ENCODE data around the gene OMG.

Gene OMG

DNA sequence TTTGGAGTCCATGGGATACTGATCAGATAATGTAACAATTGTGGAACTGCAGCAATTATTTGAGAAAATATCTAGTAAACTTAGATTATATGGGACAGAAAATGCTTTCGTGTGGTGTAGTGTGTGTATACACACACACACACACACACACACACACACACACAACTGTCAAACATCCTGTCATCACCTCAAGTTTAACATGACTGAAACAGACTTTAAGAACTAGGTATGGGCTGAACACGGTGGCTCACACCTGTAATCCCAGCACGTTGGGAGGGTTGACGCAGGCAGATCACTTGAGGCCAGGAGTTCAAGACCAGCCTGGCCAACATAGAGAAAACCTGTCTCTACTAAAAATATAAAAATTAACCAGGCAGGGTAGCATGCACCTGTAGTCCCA is 24.9 kb upstream of the OMG start:
- no peak for DNase-seq (ENCODE audit: low read depth)
- TF ChIP-seq, protein P1, sequence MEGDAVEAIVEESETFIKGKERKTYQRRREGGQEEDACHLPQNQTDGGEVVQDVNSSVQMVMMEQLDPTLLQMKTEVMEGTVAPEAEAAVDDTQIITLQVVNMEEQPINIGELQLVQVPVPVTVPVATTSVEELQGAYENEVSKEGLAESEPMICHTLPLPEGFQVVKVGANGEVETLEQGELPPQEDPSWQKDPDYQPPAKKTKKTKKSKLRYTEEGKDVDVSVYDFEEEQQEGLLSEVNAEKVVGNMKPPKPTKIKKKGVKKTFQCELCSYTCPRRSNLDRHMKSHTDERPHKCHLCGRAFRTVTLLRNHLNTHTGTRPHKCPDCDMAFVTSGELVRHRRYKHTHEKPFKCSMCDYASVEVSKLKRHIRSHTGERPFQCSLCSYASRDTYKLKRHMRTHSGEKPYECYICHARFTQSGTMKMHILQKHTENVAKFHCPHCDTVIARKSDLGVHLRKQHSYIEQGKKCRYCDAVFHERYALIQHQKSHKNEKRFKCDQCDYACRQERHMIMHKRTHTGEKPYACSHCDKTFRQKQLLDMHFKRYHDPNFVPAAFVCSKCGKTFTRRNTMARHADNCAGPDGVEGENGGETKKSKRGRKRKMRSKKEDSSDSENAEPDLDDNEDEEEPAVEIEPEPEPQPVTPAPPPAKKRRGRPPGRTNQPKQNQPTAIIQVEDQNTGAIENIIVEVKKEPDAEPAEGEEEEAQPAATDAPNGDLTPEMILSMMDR (IDR thresholded peaks at IDR 0.05; ENCODE audit: low read length, missing control alignments) = no peak
- H3K4me3 ChIP-seq (replicated peaks; ENCODE audit: low read depth, low read length) = no peak overlapping the region

DNA sequence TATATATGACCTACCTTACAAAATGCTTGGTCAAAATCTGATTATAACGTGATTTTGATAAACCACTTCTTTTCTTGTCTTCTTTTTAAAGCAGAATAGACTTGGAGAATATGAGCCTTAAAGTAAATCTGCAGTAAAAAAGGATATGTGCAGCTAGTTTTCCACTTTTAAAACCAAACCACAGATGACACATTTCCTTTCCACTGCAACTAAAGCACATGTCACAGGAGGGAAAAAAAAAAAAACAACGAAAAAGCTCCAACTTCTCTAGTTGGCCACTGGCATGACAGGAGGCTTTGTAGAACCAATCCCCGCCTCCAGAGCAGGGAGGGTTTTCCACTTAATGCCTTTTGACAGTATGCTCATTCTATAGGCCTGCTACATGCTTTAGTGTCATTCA is 24.4 kb upstream of the OMG start, which contains the start of gene EVI2A:
EVI2A (minus strand) TSS at position 142 of the 400 bp plus-strand sequence. CDS start 2,609 bp downstream, outside the sequence.
- peak within 1 kb of the TSS; percentile 25 for H3K4me3 ChIP-seq (replicated peaks; ENCODE audit: low read depth, low read length)
- TF ChIP-seq, protein P1 (IDR thresholded peaks at IDR 0.05; ENCODE audit: low read length, missing control alignments) = no peak
- DNase-seq (ENCODE audit: low read depth) = peak; percentile 83

DNA sequence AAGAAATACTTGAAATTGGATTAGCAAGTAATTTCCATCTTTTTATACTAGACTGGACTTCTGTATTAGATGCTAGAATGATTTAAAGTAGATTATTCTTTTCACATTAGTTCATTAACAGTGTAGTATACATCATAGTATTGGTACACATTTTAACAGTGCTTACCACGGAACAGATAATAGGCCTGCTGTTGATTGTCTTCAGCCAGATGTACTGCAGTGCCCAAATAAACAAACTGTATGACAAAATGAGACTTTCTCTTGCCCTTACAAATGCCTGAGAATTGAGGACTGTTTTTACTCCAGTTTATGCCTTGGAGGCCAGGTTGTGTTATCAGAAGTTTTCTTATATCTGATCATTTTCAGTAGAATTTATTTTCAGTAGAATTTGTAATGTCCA is 23.8 kb upstream of the OMG start:
- TF ChIP-seq, protein P1 (IDR thresholded peaks at IDR 0.05; ENCODE audit: low read length, missing control alignments) = no peak
- peak overlapping the region; percentile 25 for H3K4me3 ChIP-seq (replicated peaks; ENCODE audit: low read depth, low read length)
- peak; percentile 33 for DNase-seq (ENCODE audit: low read depth)

DNA sequence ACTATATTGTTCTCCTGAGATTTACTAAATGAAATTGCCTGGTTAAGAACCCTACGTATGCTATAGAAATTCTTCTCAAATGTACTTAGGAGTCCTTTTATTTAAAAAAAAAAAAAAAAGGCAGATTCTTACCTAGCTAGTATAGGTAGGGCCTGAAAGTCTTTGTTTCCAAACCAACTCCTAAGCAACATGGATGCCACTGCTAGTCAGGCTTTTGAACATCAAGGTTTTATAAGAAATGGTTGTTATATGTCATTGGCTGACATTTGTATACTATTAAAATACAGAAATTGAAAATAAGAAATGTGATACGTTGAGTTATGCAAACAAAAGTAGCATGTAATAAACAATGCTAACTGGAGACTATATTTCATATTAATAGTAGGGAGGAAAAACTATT is 23.2 kb upstream of the OMG start:
- TF ChIP-seq, protein P1 (IDR thresholded peaks at IDR 0.05; ENCODE audit: low read length, missing control alignments) = no peak
- no peak for DNase-seq (ENCODE audit: low read depth)
- no peak overlapping the region for H3K4me3 ChIP-seq (replicated peaks; ENCODE audit: low read depth, low read length)

DNA sequence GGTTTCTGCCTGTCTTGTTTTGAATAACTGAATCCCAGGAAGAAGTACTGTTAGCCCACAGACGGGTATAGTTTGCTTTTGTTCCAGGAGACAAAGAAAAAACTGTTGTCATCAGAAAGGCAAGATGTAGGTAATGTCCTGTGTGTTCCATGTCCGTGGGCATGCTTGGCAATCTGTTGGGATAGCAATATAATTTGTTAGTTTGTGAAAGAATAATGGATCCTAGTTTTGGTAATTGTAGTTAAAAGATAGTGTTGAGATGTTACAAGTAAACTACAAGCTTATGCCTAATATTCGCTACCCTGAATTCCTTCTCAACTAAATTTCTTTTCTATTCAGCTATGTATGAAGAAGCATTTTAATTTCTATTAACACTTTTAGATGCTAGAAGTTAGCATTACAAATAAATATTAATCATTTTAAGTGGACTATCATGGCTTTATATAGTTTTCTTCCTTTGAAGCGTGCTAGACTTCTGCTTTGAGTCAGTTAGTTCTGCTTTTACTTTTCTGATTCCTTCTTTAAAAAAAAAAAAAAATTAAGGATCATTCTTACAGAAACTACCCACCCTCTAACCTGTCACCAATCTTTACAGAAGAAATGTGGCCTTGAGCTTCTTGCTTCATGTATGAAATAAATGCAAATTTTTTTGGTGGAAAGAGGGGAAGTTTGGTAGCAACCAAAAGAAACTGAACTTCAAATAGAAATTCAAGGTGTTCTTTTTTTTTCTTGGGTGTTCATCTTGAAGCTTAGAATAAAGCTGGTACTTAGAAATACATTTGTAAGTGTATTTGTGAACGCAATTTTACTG is 22.0 kb upstream of the OMG start:
- DNase-seq (ENCODE audit: low read depth) = no peak
- TF ChIP-seq, protein P1 (IDR thresholded peaks at IDR 0.05; ENCODE audit: low read length, missing control alignments) = no peak

DNA sequence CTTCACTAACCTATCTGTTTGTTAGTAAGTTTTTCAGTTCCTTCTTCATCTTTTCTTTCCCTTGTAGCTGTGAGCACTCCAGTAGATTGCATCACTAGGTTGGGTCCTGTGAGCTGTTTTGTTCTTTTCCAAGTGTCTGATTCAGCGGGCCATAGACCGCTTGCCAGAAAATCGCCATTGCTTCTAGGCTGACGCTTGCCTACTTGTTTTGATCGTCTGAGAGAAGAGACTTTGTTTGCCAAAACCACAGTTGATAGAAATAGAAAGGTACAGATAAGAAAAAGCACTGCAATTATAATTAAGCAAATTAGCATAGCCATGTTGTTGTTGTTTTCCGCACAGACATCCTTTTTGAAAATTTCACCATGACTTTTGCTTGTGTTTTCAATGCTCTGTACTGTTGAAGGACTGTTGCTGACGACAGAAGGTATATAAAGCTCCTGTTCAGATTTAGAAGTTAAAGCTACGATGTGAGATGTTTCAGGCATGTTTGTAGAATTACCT is 21.3 kb upstream of the OMG start:
- no peak overlapping the region for H3K4me3 ChIP-seq (replicated peaks; ENCODE audit: low read depth, low read length)
- peak; percentile 90 for DNase-seq (ENCODE audit: low read depth)

More for the DNA sequence above, 22.0 kb upstream of the OMG start:
- H3K4me3 ChIP-seq (replicated peaks; ENCODE audit: low read depth, low read length) = no peak overlapping the region

More for the DNA sequence above, 21.3 kb upstream of the OMG start:
- TF ChIP-seq, protein P1 (IDR thresholded peaks at IDR 0.05; ENCODE audit: low read length, missing control alignments) = no peak
